GM21526 (cell line): ENCODE measurements around the gene EDC3.
"Not testable (repeated sequence)": the region's sequence is repeated elsewhere in the genome, so short reads cannot be mapped to it uniquely, and the experiment has no call there.

Experiments used
- ATAC-seq: cut with Tn5 transposase; IDR thresholded peaks from one replicate; pipeline ENCODE4 v1.9.1; 2021; ENCODE audit warnings: moderate library complexity; ENCODE audit not compliant: unreplicated experiment, low FRiP score

EDC3 gene

GRCh38 chr15:74613089-74613952 lies 82.5 kb downstream of the EDC3 start:
- ATAC-seq, result no peak

DNA sequence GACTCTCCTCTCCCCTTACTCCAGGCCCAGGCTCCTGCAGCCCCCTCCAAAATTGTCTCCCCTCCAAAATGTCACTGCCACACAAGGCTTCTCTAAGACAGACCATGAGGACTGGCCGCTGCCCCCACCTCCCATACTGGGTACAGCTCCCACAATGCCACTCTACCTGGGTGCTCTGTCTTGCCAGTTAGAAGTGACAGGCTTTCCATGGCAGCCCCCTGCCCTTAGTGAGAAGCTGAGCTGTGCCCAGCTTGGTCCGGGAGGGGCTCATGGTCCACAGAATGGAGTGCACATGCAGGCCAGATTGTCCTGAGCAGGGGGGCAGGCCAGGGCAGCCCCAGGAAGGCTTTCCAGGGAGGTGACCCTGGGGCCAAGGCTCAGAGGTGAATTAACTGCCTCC lies 83.1 kb downstream of the EDC3 start:
- no peak for ATAC-seq

DNA sequence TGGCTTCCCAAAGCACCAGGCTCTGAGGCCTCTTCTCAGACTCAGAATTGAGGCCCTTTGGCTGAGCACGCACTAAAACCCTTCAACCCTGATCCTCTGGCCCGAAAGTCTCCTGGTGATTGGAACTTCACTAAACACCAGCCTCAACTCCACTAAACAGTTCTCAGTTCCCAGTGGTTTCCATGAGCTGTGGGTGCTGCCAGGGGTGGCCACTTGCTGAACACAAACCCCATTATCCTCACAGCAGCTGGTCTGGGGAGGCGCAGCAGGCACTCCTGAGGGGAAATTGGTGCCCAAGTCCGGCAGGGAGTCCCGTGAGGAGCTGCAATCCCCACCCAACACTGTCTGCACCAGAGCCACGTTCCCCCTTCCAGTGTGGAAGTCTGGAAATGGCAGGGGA lies 84.0 kb downstream of the EDC3 start:
- ATAC-seq, result no peak

DNA sequence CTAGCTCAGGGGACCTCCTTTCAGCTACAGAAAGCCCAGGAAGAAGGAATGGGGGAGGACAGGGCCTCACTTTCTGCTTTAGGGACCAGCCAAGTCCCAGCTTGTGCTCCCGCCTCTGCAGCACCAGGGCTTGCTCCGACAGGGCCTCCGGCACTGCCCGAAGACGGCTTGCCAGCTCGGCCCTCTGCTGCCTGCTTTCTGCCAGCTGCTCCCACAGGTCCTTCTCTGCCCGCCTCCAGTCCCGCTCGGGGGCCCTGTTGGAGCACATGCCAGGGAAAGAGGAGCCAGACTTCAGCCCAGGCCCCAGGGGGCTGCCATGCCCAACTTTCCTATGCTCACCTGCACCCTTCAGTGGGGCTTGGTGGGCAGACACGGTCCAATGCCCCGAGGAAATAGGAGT lies 84.5 kb downstream of the EDC3 start:
- ATAC-seq, result no peak

GRCh38 chr15:74610302-74610951 lies 85.4 kb downstream of the EDC3 start:
- ATAC-seq, result no peak

GRCh38 chr15:74609938-74610301 lies 85.9 kb downstream of the EDC3 start:
- ATAC-seq, result no peak

- no peak for ATAC-seq
These were observed 87.0 kb downstream of the EDC3 start for GRCh38 chr15:74608786-74609185.

GRCh38 chr15:74605795-74606150 lies 90.1 kb downstream of the EDC3 start:
- ATAC-seq, result no peak

DNA sequence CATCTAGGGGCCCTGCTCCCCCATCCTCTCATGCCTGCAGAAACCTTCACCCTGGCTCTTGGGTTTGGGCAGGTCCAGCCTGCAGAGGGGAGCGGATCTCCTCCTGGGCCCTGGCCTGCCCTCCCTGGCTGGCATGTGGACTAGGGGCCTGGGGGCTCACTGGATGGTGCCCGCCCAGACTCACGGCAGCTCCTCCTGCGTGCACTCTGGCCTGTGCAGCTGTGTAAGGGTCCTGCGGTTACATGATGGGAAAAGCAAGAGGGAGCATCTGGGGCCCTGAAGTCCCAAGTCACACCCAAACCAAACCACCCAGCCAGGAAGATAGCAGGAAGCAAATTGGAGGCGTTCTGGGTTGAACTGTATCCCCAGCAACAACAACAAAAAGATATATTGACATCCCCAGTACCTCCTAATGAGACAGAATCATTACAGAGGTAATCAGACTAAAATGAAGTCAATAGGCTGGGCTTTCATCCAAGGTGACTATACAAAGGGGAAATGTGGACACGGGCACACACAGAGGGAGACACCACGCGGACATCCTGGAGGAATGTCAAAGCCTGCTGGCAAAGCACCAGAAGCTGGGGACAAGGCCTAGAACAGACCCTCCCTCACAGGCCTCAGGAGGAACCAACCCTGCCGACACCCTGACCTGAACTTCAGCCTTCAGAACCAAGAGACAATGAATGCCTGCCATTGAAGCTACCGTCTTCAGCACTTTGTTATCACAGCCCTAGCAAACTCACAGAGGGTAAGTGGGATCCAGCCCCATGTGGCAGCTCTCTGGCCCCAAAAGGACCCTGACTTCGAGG lies 90.6 kb downstream of the EDC3 start:
- ATAC-seq, result no peak

GRCh38 chr15:74603789-74604705 lies 91.8 kb downstream of the EDC3 start:
- ATAC-seq, result no peak

- ATAC-seq, result no peak
These were observed 92.6 kb downstream of the EDC3 start for GRCh38 chr15:74603026-74603788.

- no peak for ATAC-seq
These were observed 96.7 kb downstream of the EDC3 start for GRCh38 chr15:74599156-74599555.

DNA sequence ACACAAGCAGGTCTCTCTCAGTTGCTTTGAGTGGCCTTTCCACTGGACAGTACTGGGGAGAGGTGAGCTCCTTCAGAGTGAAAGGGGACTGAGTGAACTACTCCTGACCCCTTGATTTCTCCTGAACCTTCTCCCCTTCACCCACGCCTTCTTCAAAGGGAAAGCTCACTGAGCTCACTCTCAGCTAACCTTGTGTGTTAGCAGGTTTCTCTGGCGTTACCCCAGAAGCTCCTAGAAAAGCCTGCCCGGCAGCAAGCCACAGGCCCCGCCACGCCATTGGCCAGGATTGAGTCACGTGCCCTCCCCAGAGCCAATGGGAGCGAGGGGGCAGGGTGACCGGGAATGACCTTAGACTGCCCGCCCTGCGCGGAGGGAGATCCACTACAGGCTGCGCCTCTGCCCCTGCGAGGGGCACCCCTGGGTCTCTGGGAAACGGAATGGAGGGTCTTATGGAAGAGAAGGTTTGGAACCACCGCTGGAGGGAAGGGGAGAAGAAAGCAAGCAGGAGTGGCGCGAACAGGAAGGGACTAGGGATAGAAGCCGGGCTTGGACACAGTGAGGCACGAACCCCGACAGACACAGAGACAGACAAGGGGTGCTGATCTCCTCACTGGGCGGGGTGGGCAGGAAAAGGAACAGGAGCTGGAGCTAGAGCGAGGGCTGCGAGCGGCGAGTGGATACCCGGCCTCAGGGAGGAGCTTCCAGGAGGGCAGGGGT lies 97.5 kb downstream of the EDC3 start:
- peak; percentile 81 for ATAC-seq

- ATAC-seq, result not testable (repeated sequence)
These were observed 98.6 kb downstream of the EDC3 start for GRCh38 chr15:74597146-74597705.

DNA sequence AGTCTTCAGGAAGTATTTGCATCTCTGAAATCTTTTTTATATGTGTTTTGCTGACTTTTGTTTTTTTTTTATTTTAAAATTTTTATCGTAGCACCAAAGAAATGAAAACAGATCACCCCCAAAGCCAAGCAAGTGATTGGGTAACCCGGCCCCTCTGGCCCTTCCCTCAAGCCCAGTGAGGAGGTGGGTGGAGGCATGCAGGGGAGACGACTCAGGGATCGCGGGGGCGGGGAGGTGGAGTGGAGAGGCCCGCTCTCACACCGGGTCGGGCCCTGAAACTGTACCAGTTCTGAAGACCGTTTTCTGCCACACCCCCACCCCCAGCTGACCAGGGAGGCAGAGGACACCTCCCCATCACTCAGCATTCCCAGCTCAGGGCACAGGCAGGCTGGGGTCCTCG lies 99.1 kb downstream of the EDC3 start:
- not testable (repeated sequence) for ATAC-seq

- ATAC-seq, result no peak
These were observed 100.6 kb downstream of the EDC3 start for GRCh38 chr15:74595271-74595670.

GRCh38 chr15:74594455-74594854 lies 101.4 kb downstream of the EDC3 start:
- no peak for ATAC-seq

- no peak for ATAC-seq
These were observed 102.7 kb downstream of the EDC3 start for GRCh38 chr15:74593122-74593521.

- ATAC-seq, result no peak
These were observed 103.6 kb downstream of the EDC3 start for GRCh38 chr15:74592222-74592621.
